HG02943 (cell line): ENCODE measurements around the gene ITIH6.
"Not testable (repeated sequence)": the region's sequence is repeated elsewhere in the genome, so short reads cannot be mapped to it uniquely, and the experiment has no call there.

Experiments
- ATAC-seq: cut with Tn5 transposase; IDR thresholded peaks from one replicate; pipeline ENCODE4 v1.9.1; 2021; ENCODE audit warnings: mild to moderate bottlenecking, low read depth, moderate library complexity; ENCODE audit not compliant: unreplicated experiment

The ITIH6 gene

GRCh38 chrX:54798137-54798536, at the start of gene ITIH6:
Gene ITIH6 (minus strand): TSS chrX:54798255. CDS start chrX:54798210, 45 bp downstream.
- ATAC-seq: no peak

GRCh38 chrX:54847700-54848099, 49.6 kb upstream of the ITIH6 start:
- ATAC-seq: not testable (repeated sequence)

GRCh38 chrX:54843050-54843449, 45.0 kb upstream of the ITIH6 start:
- no peak for ATAC-seq

GRCh38 chrX:54842607-54843006, 44.6 kb upstream of the ITIH6 start:
- ATAC-seq: no peak

- ATAC-seq: not testable (repeated sequence)
These were observed 43.3 kb upstream of the ITIH6 start for GRCh38 chrX:54841184-54841874.

GRCh38 chrX:54838583-54838982, 40.5 kb upstream of the ITIH6 start:
- no peak for ATAC-seq

- ATAC-seq: no peak
These were observed 28.5 kb upstream of the ITIH6 start for GRCh38 chrX:54826598-54826997.

- no peak for ATAC-seq
These were observed 27.8 kb upstream of the ITIH6 start for GRCh38 chrX:54825716-54826438.

GRCh38 chrX:54824722-54825121, 26.7 kb upstream of the ITIH6 start:
- ATAC-seq: no peak

- ATAC-seq: no peak
These were observed 26.1 kb upstream of the ITIH6 start for GRCh38 chrX:54824195-54824594.

- no peak for ATAC-seq
These were observed 23.3 kb upstream of the ITIH6 start for GRCh38 chrX:54821310-54821709.

GRCh38 chrX:54820737-54821136, 22.7 kb upstream of the ITIH6 start:
- ATAC-seq: no peak

- ATAC-seq: no peak
These were observed 21.1 kb upstream of the ITIH6 start for GRCh38 chrX:54819201-54819600.

- ATAC-seq: no peak
These were observed 20.2 kb upstream of the ITIH6 start for GRCh38 chrX:54818221-54818620.

- ATAC-seq: no peak
These were observed 19.3 kb upstream of the ITIH6 start for GRCh38 chrX:54817220-54817820.

- no peak for ATAC-seq
These were observed 14.3 kb upstream of the ITIH6 start for GRCh38 chrX:54812306-54812705.

GRCh38 chrX:54811301-54811885, 13.3 kb upstream of the ITIH6 start:
- no peak for ATAC-seq

GRCh38 chrX:54810532-54810931, 12.5 kb upstream of the ITIH6 start:
- no peak for ATAC-seq

- ATAC-seq: peak; percentile 81
These were observed 10.8 kb upstream of the ITIH6 start for GRCh38 chrX:54808605-54809483.

- peak; percentile 29 for ATAC-seq
These were observed 10.1 kb upstream of the ITIH6 start for GRCh38 chrX:54808109-54808604.
